ENCODE data around the gene BRSK2. TPM values are rescaled to one million over a fixed set of nuclear protein-coding genes. Genes with fewer than 3 reads are reported as not detected.
A peak's percentile ranks its signal among the peaks of the same experiment; 100 is the strongest.

The BRSK2 gene
- total RNA-seq, 1 donor from 2014 or later: 1.7 TPM

DNA sequence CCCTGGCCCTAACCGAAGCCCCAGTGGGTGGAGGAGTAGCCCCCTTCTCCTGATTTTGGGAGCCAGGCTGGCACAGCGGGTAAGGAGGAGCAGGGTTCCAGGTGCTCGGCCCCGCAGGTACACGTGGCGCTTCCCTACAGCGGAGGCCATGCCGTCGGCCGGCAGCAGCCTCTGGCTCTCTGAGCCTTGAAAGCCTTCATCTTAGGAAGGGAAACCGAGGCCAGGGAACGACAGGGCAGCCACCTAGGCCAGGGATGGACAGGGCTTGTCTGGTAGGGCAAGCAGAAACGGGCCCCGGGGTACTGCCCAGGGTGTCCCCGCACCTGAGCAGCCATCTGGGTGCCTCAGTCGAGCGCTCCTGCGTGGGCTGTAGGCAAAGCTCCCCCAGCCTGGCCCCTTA, 68.1 kb downstream of the BRSK2 start:
- Mint-ChIP-seq H3K27me3 (ENCODE audit: unreplicated experiment) (no peaks in the 10 kb centered on the region), H3K36me3 (ENCODE audit: unreplicated experiment) (no peaks in the 10 kb centered on the region), H3K4me1 (ENCODE audit: unreplicated experiment) (no peaks in the 10 kb centered on the region), H3K4me3 (ENCODE audit: unreplicated experiment) (no peak overlapping the region), H3K27ac (ENCODE audit: unreplicated experiment) (no peak overlapping the region), H3K9me3 (ENCODE audit: unreplicated experiment) (no peaks in the 10 kb centered on the region)
- TF ChIP-seq, protein P1, sequence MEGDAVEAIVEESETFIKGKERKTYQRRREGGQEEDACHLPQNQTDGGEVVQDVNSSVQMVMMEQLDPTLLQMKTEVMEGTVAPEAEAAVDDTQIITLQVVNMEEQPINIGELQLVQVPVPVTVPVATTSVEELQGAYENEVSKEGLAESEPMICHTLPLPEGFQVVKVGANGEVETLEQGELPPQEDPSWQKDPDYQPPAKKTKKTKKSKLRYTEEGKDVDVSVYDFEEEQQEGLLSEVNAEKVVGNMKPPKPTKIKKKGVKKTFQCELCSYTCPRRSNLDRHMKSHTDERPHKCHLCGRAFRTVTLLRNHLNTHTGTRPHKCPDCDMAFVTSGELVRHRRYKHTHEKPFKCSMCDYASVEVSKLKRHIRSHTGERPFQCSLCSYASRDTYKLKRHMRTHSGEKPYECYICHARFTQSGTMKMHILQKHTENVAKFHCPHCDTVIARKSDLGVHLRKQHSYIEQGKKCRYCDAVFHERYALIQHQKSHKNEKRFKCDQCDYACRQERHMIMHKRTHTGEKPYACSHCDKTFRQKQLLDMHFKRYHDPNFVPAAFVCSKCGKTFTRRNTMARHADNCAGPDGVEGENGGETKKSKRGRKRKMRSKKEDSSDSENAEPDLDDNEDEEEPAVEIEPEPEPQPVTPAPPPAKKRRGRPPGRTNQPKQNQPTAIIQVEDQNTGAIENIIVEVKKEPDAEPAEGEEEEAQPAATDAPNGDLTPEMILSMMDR (IDR thresholded peaks at IDR 0.05): no peak
- DNase-seq (ENCODE audit: extremely low spot score, unreplicated experiment): no peak

DNA sequence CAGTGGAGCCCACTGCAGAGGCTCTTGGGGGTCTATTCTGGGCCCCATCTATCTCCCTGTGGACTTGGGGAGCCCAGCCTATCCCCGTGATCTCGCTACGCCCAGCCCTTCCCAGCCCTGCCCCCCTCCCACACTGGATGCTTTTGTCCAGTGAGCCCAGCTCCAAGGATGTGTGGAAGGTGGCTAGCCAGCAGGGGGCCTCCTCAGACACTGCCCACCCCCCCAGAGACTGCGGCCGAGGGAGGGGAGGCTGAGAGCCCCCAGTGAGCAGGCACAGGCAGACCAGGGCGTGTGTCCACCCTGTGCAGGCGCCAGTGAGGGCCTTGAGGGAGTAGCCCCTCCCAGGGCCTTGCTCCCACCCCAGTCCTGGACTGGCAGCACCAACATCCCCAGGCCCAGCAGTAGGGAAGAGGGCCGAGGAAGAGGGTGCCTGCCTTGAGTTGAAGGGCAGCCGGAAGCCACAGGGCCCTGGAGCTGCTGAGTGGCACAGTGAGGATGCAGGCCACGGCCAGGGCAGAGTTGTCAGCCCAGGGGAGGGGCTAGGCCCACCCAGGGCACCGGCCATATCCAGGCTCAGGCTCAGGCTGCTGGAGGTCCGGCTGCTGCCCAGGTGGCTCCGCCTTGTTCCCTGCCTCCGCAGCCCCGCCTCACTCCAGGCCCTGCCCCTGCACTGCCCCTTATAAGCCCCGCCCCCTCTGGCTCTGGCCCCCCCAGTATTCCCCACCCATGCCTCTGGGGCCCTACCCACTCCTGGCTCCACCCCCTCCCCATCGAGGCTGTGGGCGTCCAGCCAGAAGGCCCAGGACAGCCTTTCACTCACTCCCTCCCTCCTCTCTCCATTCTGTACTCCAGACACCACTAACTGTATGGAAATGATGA, 68.8 kb downstream of the BRSK2 start:
- Mint-ChIP-seq H3K36me3 (ENCODE audit: unreplicated experiment) (no peaks in the 10 kb centered on the region), H3K27ac (ENCODE audit: unreplicated experiment) (no peak overlapping the region), H3K4me3 (ENCODE audit: unreplicated experiment) (no peak overlapping the region), H3K9me3 (ENCODE audit: unreplicated experiment) (no peaks in the 10 kb centered on the region), H3K27me3 (ENCODE audit: unreplicated experiment) (no peaks in the 10 kb centered on the region), H3K4me1 (ENCODE audit: unreplicated experiment) (no peaks in the 10 kb centered on the region)
- no peak for DNase-seq (ENCODE audit: extremely low spot score, unreplicated experiment)
- TF ChIP-seq, protein P1 (IDR thresholded peaks at IDR 0.05): peak; percentile 29

DNA sequence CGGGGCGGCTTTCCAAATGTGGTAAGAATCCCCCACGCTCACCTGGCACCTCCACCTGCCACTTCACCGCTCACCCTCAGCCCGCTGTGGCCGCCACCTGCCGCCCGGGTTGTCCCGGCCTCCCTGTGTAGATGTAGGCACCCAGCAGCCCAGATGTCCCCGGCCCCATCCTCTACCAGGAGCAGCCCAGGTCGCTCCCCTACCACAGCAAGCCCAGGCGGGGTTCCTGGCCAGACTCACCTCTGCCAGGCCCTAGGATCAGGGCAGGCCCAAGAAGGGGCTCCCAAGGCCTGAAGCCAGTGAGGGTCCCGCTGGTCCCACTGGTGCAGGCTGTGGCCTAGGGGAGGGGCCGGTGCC, 69.5 kb downstream of the BRSK2 start:
- Mint-ChIP-seq H3K9me3 (ENCODE audit: unreplicated experiment) (no peaks in the 10 kb centered on the region), H3K27ac (ENCODE audit: unreplicated experiment) (no peak overlapping the region), H3K4me3 (ENCODE audit: unreplicated experiment) (no peak overlapping the region), H3K27me3 (ENCODE audit: unreplicated experiment) (no peaks in the 10 kb centered on the region), H3K36me3 (ENCODE audit: unreplicated experiment) (no peaks in the 10 kb centered on the region), H3K4me1 (ENCODE audit: unreplicated experiment) (no peaks in the 10 kb centered on the region)
- TF ChIP-seq, protein P1 (IDR thresholded peaks at IDR 0.05): no peak
- no peak for DNase-seq (ENCODE audit: extremely low spot score, unreplicated experiment)

DNA sequence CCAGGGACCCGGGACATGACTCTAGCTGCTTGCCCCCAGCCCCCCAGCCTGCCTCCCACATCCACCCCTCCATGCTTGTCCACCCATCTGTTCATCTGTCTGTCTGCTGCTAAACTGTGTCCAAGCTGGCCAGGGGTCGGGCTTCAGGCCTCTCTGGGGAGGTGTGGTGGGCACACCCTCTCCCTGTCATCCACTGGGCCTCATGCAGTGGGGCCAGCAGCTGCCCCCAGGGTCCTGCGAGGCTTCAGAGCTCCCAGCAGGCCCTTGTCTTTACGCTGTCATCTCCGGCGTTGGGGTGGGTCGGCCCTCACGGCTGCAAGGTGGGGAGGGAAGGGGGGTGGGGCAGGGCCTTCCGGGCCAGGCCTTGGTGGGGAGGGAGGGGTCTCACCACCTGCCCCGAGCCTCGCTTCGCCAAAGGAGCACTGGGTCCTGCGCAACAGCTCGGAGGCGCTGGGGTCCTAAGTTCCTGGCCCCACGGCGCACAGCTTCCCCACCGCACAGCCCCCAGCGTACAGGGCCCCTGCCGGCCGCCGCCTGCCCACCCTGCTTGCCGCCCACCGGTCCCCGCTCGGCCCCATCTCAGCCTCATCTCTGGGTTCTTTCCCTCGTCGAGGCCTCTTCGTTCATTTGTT, 70.1 kb downstream of the BRSK2 start:
- H3K27me3 Mint-ChIP-seq (ENCODE audit: unreplicated experiment): no peaks in the 10 kb centered on the region
- no peak overlapping the region for H3K27ac Mint-ChIP-seq (ENCODE audit: unreplicated experiment)
- no peaks in the 10 kb centered on the region for H3K36me3 Mint-ChIP-seq (ENCODE audit: unreplicated experiment)
- no peaks in the 10 kb centered on the region for H3K9me3 Mint-ChIP-seq (ENCODE audit: unreplicated experiment)
- DNase-seq (ENCODE audit: extremely low spot score, unreplicated experiment): no peak
- H3K4me3 Mint-ChIP-seq (ENCODE audit: unreplicated experiment): no peak overlapping the region
- H3K4me1 Mint-ChIP-seq (ENCODE audit: unreplicated experiment): no peaks in the 10 kb centered on the region
- TF ChIP-seq, protein P1 (IDR thresholded peaks at IDR 0.05): no peak

DNA sequence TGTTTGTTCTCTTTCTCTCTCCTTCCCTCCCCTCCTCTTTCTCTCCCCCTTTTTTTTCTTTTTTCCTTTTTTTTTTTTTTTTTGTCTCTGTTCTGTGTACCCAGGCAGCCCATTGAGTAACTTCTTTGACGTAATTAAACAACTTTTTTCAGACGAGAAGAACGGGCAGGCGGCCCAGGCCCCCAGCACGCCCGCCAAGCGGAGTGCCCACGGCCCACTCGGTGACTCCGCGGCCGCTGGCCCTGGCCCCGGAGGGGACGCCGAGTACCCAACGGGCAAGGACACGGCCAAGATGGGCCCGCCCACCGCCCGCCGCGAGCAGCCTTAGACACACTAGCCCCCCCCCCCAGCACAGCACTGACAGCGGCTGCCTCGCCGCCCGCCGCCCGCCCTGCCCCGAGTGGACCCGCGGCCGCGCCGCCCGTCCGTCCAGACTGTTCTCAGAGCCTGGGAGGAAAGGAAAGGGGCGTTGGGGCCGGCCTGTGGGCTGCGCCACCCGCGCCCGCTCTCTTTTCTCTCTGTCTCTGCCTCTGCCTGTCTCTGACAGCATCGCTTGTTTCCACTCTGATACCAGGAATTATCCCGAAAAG, 70.8 kb downstream of the BRSK2 start:
- no peaks in the 10 kb centered on the region for H3K27me3 Mint-ChIP-seq (ENCODE audit: unreplicated experiment)
- H3K9me3 Mint-ChIP-seq (ENCODE audit: unreplicated experiment): no peaks in the 10 kb centered on the region
- H3K4me1 Mint-ChIP-seq (ENCODE audit: unreplicated experiment): no peaks in the 10 kb centered on the region
- H3K27ac Mint-ChIP-seq (ENCODE audit: unreplicated experiment): no peak overlapping the region
- peaks cover 1% of the 10 kb centered on the region for H3K36me3 Mint-ChIP-seq (ENCODE audit: unreplicated experiment)
- no peak overlapping the region for H3K4me3 Mint-ChIP-seq (ENCODE audit: unreplicated experiment)
- DNase-seq (ENCODE audit: extremely low spot score, unreplicated experiment): no peak
- TF ChIP-seq, protein P1 (IDR thresholded peaks at IDR 0.05): no peak

Data from osteocyte (in vitro differentiated cells).